GM19467 (cell line): ENCODE measurements around the gene NPVF.

Experiments
- ATAC-seq: cut with Tn5 transposase; IDR thresholded peaks from one replicate; pipeline ENCODE4 v1.9.1; 2021; ENCODE audit warnings: mild to moderate bottlenecking, moderate library complexity; ENCODE audit not compliant: unreplicated experiment

The NPVF gene

GRCh38 chr7:25228386-25228785 lies at the start of gene NPVF:
Gene NPVF (minus strand): TSS chr7:25228486. CDS start chr7:25228439, 47 bp downstream.
- ATAC-seq: no peak

- no peak for ATAC-seq
These were observed 44.0 kb upstream of the NPVF start for GRCh38 chr7:25272265-25272664.

GRCh38 chr7:25263337-25263736 lies 35.1 kb upstream of the NPVF start:
- no peak for ATAC-seq

GRCh38 chr7:25262586-25262985 lies 34.3 kb upstream of the NPVF start:
- no peak for ATAC-seq

- ATAC-seq: no peak
These were observed 33.4 kb upstream of the NPVF start for GRCh38 chr7:25261545-25262140.

- ATAC-seq: no peak
These were observed 32.7 kb upstream of the NPVF start for GRCh38 chr7:25260862-25261494.

- no peak for ATAC-seq
These were observed 31.4 kb upstream of the NPVF start for GRCh38 chr7:25259487-25260243.

GRCh38 chr7:25256333-25256819 lies 28.1 kb upstream of the NPVF start:
- no peak for ATAC-seq

- no peak for ATAC-seq
These were observed 27.5 kb upstream of the NPVF start for GRCh38 chr7:25255611-25256332.

- no peak for ATAC-seq
These were observed 26.3 kb upstream of the NPVF start for GRCh38 chr7:25254604-25255003.

- ATAC-seq: no peak
These were observed 25.4 kb upstream of the NPVF start for GRCh38 chr7:25253714-25254113.

GRCh38 chr7:25250386-25250785 lies 22.1 kb upstream of the NPVF start:
- no peak for ATAC-seq

- no peak for ATAC-seq
These were observed 21.5 kb upstream of the NPVF start for GRCh38 chr7:25249772-25250171.

- no peak for ATAC-seq
These were observed 18.0 kb upstream of the NPVF start for GRCh38 chr7:25246306-25246705.

GRCh38 chr7:25244254-25245033 lies 16.2 kb upstream of the NPVF start:
- ATAC-seq: no peak

- no peak for ATAC-seq
These were observed 14.4 kb upstream of the NPVF start for GRCh38 chr7:25242678-25243077.

- no peak for ATAC-seq
These were observed 12.6 kb upstream of the NPVF start for GRCh38 chr7:25240896-25241295.

GRCh38 chr7:25240340-25240739 lies 12.1 kb upstream of the NPVF start:
- no peak for ATAC-seq

GRCh38 chr7:25239888-25240287 lies 11.6 kb upstream of the NPVF start:
- no peak for ATAC-seq

GRCh38 chr7:25238066-25238725 lies 9.9 kb upstream of the NPVF start:
- ATAC-seq: no peak
